NCI-H748 (cell line): ENCODE data around the gene ENTR1.

Experiments
- DNase-seq: peaks from one replicate; lab custom pipeline; 2025; ENCODE audit not compliant: unreplicated experiment; lab: John Stamatoyannopoulos, UW

The ENTR1 gene

GRCh38 chr9:136363949-136364748 is 46.3 kb downstream of the ENTR1 start:
- DNase-seq = peak; percentile 35

- peak; percentile 92 for DNase-seq
These were observed 47.1 kb downstream of the ENTR1 start, which contains the start of gene DNLZ for GRCh38 chr9:136363106-136363948. TSS of gene DNLZ (minus strand) at chr9:136363744. CDS start at chr9:136363714, 30 bp downstream.

- DNase-seq = no peak
These were observed 48.0 kb downstream of the ENTR1 start for GRCh38 chr9:136362450-136362784.

GRCh38 chr9:136361754-136362449 is 48.5 kb downstream of the ENTR1 start:
- no peak for DNase-seq

- no peak for DNase-seq
These were observed 49.2 kb downstream of the ENTR1 start for GRCh38 chr9:136361047-136361753.

- no peak for DNase-seq
These were observed 50.4 kb downstream of the ENTR1 start for GRCh38 chr9:136359774-136360718.

- DNase-seq = no peak
These were observed 51.5 kb downstream of the ENTR1 start for GRCh38 chr9:136358888-136359287.

- DNase-seq = no peak
These were observed 52.4 kb downstream of the ENTR1 start for GRCh38 chr9:136358016-136358415.

GRCh38 chr9:136357202-136357725 is 53.1 kb downstream of the ENTR1 start:
- no peak for DNase-seq

- no peak for DNase-seq
These were observed 54.5 kb downstream of the ENTR1 start for GRCh38 chr9:136355616-136356557.

- DNase-seq = no peak
These were observed 55.8 kb downstream of the ENTR1 start for GRCh38 chr9:136354592-136355085.

- no peak for DNase-seq
These were observed 56.5 kb downstream of the ENTR1 start for GRCh38 chr9:136353757-136354488.

- no peak for DNase-seq
These were observed 57.3 kb downstream of the ENTR1 start for GRCh38 chr9:136353088-136353487.

- peak; percentile 27 for DNase-seq
These were observed 57.7 kb downstream of the ENTR1 start for GRCh38 chr9:136352682-136353081.
